GM21528 (cell line): ENCODE results near the gene STAT5B.
A peak's percentile ranks its signal among the peaks of the same experiment; 100 is the strongest.
"Not testable (repeated sequence)": the region's sequence is repeated elsewhere in the genome, so short reads cannot be mapped to it uniquely, and the experiment has no call there.

Experiments used
- ATAC-seq: cut with Tn5 transposase; IDR thresholded peaks from one replicate; pipeline ENCODE4 v1.9.1; 2021; ENCODE audit warnings: mild to moderate bottlenecking, moderate library complexity; ENCODE audit not compliant: unreplicated experiment, low FRiP score

The STAT5B gene

DNA sequence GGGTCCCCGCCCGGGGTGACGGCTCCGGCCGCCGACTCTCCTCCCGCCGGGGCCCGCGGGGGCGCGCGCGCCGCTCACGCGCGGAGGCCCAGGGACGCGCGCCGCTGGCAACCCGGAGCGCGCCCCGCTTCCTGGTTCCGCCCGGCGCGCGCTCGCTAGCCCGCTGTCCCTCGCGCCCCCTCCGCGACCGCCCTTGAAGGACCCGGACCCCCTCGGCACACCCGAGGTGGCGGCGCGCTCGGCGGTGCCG lies at the start of gene STAT5B:
TSS of gene STAT5B (minus strand) at position 33 of the 250 bp plus-strand sequence. CDS start 44,264 bp downstream, outside the sequence.
- no peak for ATAC-seq

DNA sequence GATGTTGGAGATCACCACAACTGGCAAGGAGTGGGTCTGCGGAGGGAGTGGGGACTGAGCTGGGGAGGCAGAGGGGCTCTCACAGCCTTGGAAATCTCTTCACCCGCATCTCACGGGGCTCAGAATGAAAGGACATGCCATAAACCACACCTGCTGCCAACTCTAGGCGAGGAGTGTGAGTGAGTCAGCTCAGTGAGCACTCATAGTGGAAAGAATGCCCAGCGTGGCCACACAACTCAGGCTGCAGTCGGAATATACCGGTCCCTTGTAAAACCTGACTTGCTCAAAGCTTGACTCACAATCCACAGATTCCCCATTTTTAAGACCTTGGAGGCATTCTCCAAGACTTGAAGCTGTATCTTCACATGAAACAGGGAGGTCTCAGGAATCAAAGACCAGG lies 48.8 kb upstream of the STAT5B start:
- ATAC-seq: no peak

DNA sequence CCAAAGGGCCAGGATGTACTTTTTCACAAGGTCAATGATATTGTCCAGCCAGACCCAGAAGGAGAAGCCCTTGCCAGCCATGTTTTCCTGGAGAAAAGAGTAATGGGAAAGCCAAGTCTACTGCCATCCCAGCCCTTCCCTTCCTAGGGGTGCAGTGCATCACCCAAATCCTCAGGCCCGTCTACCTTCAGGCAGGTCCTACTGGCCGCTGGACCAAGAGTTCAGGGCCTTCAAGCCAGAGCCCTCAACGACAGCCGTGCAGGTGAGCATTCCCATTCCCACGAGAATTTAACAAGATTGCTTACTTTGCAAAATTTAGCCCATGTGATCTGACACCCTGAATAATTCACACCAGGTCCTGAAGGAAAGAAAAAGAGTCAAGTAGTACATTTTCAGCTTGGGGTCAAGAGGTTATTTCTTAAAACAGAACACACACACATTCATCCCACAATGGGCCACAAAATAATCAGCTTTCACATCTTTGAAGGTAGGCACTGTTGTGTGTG lies 47.1 kb upstream of the STAT5B start:
- no peak for ATAC-seq

DNA sequence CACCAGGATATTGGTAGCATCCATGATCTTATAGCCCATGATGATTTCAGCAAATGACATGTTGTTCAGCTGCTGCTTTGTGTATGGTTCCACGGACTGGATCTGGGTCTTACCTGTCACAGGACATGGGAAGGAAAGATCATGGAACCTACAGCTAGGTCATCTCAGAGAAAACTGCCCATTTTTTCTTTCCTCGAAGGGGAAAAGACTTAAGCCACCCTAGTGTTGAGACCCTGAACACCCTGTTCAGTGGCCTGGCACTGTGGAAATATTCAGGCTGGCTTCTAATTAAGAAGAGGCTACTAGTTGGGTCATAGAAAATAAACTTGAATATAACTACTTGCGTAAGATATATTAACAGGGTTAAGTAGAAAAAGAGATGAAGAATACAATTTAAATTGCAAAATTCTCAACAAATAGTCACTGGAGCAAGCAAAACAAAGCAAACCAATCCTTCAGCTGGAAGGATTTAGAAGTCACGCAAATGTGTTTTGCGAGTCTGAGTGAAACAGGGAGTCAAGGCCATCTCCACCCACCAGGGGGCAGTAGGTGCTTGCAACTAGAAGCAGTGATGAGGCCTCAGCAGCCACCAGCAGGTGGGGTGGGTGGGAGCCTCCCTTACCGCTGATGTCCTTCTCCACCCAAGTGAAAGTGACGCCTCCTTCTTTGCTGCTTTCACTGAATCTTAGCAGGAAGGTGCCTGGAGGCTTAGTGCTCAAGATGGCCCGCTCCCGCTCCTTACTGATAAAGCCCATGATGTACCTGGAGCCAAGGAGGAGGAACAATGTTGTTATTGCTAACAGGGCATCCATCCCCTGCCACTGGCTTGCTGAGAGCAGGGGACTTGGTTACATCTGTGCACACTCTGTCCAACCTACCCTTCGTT lies 46.4 kb upstream of the STAT5B start:
- ATAC-seq: peak; percentile 62

DNA sequence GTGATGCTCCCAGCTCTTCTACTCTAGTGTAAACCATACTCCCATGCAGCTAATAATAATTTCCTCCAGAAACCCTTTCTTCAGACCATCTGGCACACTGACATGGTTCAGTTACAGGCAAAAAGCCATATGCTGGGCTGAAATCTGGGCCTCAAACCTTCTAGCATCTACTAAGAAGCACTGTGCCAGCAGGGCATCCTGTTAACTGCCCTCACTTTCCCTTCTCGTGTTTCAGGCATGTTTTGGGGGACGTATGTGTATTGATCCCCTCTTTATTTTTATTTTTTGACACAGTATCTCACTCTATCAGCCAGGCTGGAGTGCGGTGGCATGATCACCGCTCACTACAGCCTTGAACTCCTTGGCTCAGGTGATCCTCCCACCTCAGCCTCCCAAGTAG lies 45.4 kb upstream of the STAT5B start:
- no peak for ATAC-seq

DNA sequence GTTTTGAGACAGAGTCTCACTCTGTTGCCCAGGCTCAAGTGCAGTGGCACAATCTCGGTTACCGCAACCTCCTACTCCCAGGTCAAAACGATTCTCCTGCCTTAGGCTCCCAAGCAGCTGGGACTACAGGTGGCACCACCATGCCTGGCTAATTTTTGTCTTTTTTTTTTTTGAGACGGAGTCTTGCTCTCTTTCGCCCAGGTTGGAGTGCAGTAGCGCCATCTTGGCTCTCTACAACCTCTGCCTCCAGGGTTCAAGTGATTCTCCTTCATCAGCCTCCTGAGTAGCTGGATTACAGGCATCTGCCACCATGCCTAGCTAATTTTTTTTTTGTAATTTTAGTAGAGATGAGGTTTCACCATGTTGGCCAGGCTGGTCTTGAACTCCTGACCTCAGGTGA lies 41.8 kb upstream of the STAT5B start:
- ATAC-seq: not testable (repeated sequence)

DNA sequence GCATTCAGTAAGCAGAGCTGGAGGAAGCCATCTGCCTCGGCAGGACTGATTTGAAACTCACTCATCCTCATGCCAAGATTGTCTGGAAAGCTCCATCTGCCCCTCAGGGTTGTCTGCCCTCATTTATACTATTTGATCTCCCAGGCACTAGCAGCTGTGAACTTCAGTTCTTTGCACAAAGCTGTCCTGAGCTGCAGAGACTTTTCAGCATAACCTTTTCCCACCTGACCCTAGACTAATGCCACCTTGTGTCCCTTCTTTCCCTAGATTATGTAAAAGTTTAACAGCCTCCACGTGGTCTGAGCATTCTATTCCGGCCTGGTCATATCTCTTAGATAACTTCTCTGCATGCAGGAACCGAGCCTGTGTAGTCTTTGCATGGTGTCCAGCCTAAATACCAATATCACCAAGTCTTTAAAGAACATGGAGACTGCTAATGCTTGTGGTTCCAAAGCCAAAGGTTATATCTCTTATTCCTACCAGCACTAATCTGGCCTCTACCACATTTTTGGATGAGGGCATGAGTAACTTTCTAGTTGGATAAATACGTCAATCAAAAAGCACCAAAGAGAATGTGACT lies 41.2 kb upstream of the STAT5B start:
- no peak for ATAC-seq

DNA sequence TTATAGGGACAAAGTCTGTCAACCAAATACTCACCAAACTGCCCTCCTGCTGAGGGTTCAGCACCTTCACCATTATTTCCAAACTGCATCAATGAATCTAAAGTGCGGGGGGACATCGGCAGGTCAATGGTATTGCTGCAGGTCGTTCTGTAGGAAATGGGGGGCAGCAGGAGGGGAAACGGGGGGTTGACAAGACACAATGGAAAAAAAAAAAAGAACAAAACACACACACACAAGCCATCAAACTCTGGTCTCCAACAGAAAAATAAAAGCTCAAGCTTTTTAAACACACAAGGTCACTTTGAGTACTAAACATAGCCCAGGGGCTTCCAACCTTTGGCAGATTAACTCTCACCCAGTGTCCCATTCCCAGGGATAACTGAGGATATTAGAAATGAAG lies 40.6 kb upstream of the STAT5B start:
- ATAC-seq: no peak

DNA sequence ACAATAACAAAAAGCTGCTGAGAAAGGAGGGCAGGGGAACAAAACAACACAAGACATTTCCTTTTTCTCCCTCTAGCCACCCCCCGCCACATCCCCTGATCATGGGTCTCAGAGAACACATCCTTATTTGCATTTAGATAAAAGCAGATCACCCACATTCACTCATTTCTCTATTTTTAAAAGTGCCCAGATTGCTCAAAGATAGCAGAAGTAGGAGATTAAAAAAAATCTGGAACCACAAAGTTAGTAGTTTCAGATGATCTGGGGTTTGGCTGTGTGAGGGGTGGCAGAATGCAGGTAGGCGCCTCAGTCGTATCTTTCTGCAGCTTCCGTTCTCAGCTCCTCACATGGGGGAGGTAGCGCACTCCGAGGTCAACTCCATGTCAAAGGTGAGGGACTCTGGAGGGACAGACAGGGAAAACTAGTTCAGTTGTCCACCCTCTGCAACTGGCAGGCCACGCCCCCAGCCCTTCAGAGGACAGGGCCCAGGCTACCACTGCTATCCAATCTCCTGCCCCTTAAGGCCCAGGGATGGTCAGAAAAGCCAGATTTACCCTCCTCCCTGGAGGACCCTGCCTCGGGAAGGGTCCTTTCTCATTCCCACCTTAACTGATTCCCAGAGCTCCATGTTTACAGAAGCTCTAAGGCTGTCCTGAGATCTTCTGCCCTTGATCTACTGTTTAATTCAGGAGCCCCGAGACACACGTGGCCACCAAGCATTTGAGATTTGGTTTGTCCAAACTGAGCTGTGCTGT lies 39.4 kb upstream of the STAT5B start:
- ATAC-seq: peak; percentile 48

DNA sequence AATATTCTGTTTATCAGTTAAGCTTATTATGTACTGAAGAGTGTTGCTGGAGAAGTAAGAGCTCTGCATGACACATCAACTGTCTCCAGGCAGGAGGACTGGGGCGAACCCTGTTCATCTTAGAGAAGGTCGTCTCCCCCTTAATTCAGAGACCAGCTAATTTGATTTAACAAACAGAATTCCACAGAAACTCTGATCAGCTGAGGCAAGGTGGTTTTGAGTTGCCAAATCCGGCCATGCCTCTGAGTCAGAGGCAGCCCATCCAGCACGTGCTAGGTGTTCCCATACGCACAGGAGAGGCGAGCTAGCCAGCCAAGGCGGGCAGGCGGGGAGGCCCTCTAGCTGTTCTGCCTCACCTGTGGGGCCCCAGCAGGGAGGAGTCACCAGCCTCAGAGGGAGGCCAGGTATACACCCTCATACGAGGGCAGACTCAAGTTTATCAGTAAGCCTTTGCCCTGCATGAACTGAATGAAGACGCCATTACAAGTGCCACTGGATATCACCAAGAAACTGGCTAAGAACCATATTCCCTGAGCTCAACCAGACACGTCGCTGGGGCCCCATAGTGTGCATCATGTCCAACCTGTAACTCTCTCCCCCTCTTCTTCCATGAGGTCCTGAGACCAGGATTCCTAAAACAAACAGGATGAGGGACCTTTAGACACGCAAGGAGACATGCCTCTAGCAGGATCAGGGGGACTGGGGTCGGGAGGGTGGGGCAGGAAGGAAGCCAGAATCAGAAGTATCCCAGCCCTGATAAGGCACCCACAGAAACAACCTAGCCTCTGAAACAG lies 37.8 kb upstream of the STAT5B start:
- no peak for ATAC-seq

DNA sequence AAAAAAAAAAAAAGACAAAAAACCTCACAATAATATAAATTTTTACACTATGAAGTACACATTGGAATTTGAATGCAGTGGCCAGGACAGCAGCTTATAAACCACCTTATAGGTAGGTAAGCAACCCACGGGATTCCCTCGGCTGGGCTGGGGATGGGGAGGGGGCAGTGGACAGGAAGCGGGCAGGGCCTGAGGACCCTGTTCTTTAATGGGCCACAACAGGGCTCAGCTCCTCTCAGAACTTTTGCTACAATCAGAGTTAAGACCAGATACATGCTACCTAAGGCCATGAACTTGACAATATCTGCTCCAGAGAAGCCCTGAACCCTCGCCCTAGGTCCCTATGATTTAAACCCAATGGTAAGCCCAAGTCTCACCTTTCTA lies 37.2 kb upstream of the STAT5B start:
- no peak for ATAC-seq

DNA sequence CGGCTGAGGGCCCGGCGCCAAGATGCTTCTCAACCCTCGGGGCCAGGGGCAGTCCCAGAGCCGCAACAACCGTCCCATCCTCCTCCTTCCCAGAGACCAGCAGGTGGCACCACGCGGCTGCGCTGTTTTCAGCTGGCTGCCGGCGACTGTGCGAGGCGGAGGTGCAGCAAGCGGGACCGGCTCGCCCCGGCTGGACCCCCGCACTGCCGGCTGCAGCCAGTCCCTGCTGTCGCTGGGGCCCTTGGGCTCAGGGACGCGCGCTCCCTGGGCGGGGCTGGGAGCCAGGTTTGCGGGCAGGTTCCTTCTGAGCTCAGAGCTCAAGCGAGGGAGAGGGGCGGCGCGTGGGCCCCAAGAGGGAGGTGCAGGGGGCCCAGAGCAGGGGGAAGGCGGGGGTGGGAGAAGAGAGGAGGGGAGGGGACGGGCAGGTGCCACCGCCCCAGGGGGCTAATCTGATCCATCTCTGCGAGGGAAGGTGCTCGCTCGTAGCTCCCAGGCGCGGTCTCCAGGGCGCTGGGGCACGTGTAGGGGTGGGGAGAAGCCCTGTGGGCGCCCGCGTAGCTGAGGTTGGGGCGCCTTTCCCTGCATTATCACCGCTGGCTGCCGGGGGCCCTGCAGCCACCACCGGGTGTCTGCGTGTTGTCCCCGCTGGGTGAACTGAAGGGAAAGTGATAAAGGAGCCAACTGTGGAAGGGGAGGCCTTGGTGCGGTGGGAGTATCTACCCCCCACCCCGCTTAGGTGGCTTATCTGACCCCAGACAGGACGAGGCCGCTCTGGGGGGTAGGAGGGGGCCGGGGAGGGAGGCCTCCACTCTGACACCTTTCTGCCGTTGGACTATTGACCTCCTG lies 36.3 kb upstream of the STAT5B start:
- ATAC-seq: no peak

DNA sequence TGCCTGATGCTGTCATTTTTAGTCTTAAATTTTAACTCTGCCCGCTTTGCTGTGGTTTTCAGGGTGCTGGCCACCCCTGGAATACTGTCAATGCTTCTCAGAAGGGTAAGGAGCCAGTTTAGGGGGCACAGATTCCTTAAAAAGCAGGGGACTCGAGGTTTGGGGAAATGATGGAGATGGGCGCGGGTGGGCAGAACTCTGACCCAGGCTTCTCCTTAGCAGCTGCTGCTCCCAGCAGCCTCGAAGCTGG lies 35.8 kb upstream of the STAT5B start:
- no peak for ATAC-seq

DNA sequence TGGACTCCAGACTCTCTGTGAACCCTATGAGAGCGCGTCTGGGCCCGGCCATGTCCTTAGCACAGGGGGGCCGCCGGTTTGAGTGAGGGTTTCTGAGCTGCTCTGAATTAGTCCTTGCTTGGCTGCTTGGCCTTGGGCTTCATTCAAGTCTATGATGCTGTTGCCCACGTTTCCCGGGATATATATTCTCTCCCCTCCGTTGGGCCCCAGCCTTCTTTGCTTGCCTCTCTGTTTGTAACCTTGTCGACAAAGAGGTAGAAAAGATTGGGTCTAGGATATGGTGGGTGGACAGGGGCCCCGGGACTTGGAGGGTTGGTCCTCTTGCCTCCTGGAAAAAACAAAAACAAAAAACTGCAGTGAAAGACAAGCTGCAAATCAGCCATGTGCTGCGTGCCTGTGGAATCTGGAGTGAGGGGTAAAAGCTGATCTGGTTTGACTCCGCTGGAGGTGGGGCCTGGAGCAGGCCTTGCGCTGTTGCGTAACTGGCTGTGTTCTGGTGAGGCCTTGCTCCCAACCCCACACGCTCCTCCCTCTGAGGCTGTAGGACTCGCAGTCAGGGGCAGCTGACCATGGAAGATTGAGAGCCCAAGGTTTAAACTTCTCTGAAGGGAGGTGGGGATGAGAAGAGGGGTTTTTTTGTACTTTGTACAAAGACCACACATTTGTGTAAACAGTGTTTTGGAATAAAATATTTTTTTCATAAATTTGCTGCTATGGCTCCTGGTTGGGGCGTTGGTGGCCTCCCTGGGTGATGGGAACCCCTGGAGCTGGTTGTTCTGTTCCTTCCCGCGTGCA lies 35.2 kb upstream of the STAT5B start:
- no peak for ATAC-seq

DNA sequence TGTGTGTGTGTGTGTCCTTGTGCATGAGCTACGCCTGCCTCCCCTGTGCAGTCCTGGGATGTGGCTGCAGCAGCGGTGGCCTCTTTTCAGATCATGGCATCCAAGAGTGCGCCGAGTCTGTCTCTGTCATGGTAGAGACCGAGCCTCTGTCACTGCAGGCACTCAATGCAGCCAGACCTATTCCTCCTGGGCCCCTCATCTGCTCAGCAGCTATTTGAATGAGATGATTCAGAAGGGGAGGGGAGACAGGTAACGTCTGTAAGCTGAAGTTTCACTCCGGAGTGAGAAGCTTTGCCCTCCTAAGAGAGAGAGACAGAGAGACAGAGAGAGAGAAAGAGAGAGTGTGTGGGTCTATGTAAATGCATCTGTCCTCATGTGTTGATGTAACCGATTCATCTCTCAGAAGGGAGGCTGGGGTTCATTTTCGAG lies 34.6 kb upstream of the STAT5B start:
- no peak for ATAC-seq

DNA sequence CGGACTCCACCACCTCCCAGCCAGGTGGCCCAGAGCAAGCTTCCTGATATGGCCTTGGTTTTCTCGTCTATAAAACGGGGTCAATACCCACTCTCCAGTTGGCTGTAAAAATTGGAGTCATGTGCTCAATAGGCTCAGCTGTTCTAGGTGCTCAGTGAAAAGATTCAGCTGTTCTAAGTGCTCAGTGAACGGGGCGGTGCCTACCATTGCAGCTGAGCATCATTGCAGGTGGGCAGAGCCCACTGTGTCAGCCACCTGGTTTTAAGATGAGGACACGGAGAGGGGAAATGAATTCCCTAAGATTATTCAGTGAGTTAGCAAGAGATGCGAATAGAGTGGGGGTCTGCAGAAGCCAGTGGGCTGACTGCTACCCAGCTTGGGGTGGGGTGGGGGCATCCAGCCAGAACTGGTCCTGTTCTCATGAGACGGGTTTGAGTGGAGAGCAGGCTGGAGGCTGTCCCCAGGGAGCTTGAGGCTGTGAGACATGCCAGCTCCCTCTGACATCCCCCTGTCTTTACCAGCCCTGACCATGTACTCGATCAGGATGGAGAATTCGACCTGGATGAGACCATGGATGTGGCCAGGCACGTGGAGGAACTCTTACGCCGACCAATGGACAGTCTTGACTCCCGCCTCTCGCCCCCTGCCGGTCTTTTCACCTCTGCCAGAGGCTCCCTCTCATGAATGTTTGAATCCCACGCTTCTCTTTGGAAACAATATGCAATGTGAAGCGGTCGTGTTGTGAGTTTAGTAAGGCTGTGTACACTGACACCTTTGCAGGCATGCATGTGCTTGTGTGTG lies 34.0 kb upstream of the STAT5B start:
- no peak for ATAC-seq

DNA sequence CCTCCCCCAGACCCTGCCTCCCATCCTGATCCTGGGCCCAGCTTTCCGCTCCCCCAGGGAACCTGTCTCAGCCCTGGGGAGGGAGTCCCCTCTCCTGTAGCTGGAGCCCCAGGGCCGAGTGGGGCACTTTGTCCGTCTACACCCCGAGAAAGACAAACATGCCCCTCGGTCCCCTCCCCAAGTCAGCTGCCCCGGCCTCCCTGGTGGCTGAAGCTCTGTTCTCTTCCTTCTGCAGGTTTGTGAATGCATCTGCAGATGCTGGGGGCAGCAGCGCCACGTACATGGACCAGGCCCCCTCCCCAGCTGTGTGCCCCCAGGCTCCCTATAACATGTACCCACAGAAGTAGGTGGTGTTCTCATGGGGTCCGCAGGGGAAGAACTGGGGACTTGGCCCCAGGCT lies 33.0 kb upstream of the STAT5B start:
- no peak for ATAC-seq

DNA sequence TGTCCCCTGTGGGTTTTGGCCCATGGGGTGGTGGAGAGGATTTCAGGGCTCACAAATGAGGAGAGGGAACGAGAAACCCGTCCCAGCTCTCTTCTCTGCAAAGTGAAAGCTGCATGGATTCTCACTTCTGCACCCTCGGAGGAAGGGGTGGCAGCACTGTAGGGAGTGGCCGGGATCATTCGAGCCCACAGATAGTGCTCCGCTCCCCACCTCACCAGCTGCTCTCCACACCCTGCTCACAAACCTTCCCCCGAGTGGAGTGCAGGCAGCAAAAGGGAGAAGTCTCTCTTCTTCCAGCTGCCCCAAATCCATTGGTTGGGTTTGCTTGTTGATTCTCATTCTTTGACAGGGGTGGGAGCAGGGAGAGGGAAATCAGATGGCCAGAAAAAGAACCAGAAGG lies 32.3 kb upstream of the STAT5B start:
- ATAC-seq: no peak
